Measurements from ENCODE around the gene KCNG2.
"Not testable (repeated sequence)": the region's sequence is repeated elsewhere in the genome, so short reads cannot be mapped to it uniquely, and the experiment has no call there.

Gene KCNG2, protein sequence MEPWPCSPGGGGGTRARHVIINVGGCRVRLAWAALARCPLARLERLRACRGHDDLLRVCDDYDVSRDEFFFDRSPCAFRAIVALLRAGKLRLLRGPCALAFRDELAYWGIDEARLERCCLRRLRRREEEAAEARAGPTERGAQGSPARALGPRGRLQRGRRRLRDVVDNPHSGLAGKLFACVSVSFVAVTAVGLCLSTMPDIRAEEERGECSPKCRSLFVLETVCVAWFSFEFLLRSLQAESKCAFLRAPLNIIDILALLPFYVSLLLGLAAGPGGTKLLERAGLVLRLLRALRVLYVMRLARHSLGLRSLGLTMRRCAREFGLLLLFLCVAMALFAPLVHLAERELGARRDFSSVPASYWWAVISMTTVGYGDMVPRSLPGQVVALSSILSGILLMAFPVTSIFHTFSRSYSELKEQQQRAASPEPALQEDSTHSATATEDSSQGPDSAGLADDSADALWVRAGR

GRCh38 chr18:79797518-79798345, at the start of gene KCNG2:
TSS of gene KCNG2 (plus strand) at chr18:79797938. CDS start at chr18:79863668, 65,730 bp downstream.
- Histone ChIP-seq H3K36me3 (ENCODE audit: insufficient read depth, low read length) (no peaks in the 10 kb centered on the region), H3K27me3 (ENCODE audit: control insufficient read depth in 1 of 2, insufficient read depth in 2 of 2, low read length in 2 of 2) (peaks cover 15 to 48% of the 10 kb centered on the region in 2 donors), H3K9ac (ENCODE audit: low read length) (no peak within 1 kb of the TSS), H3K27ac (ENCODE audit: low read depth, low read length) (no peak within 1 kb of the TSS), H3K9me3 (ENCODE audit: low read length) (no peaks in the 10 kb centered on the region), H3K4me3 (ENCODE audit: low read depth in 1 of 2, low read length in 2 of 2) (peak within 1 kb of the TSS in 1 of 2 donors; percentile 27), H3K4me1 (ENCODE audit: insufficient read depth, low read length) (peaks cover 4% of the 10 kb centered on the region)

GRCh38 chr18:79748321-79749180, 49.2 kb upstream of the KCNG2 start:
- no peak overlapping the region for H3K4me3 ChIP-seq (ENCODE audit: low read depth in 1 of 2, low read length in 2 of 2)
- no peaks in the 10 kb centered on the region for H3K4me1 ChIP-seq (ENCODE audit: insufficient read depth, low read length)
- H3K9ac ChIP-seq (ENCODE audit: low read length) = no peak overlapping the region
- no peaks in the 10 kb centered on the region for H3K9me3 ChIP-seq (ENCODE audit: low read length)
- H3K27ac ChIP-seq (ENCODE audit: low read depth, low read length) = no peak overlapping the region
- H3K27me3 ChIP-seq (ENCODE audit: control insufficient read depth in 1 of 2, insufficient read depth in 2 of 2, low read length in 2 of 2) = no peaks in the 10 kb centered on the region
- no peaks in the 10 kb centered on the region for H3K36me3 ChIP-seq (ENCODE audit: insufficient read depth, low read length)

DNA sequence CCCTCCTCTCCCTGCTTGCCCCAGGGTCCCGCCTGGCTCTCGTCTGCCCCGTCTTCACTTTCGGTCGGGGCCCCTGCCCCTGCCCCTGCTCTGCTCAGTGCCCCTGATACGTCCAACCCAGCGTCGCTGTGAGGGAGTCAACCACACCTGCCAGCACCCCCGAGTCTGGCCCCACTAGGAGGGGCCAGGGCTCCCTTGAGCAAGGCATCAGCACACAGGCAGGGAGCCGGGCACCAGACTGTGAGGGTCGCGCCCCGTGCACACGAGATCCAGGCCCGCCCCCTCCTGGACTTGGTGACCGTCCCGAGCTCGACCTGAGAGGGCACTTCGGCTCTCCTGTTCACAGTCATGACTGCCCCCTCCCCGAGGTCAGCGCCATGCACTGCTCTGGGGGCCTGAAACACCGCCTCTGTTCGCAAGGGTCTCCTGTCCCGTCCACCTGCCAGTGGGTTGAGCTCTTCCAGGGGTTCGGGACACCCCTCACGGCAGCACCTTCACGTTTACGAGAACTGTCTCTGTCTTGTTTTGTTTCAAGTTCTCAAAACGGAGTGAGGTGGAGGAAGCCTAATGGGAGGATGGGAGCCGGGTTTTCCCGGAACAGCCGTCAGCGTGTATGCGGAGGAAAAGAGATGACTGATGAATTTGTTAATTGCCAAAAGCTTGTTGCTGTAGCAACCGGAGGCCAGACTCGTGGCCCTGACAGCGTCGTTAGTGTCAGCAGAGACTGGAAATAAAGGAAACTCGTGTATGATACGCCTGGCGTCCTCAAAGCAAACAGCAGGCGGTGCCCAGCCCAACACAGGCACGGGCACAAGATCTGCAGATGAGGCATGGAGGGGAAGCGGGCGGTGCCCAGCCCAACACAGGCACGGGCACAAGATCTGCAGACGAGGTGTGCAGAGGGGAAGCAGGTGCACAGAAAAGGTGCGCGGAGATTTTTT, 48.2 kb upstream of the KCNG2 start:
- Histone ChIP-seq H3K9me3 (ENCODE audit: low read length) (no peaks in the 10 kb centered on the region), H3K27me3 (ENCODE audit: control insufficient read depth in 1 of 2, insufficient read depth in 2 of 2, low read length in 2 of 2) (no peaks in the 10 kb centered on the region), H3K4me3 (ENCODE audit: low read depth in 1 of 2, low read length in 2 of 2) (no peak overlapping the region), H3K9ac (ENCODE audit: low read length) (no peak overlapping the region), H3K4me1 (ENCODE audit: insufficient read depth, low read length) (no peaks in the 10 kb centered on the region), H3K36me3 (ENCODE audit: insufficient read depth, low read length) (peaks cover 9% of the 10 kb centered on the region), H3K27ac (ENCODE audit: low read depth, low read length) (no peak overlapping the region)

DNA sequence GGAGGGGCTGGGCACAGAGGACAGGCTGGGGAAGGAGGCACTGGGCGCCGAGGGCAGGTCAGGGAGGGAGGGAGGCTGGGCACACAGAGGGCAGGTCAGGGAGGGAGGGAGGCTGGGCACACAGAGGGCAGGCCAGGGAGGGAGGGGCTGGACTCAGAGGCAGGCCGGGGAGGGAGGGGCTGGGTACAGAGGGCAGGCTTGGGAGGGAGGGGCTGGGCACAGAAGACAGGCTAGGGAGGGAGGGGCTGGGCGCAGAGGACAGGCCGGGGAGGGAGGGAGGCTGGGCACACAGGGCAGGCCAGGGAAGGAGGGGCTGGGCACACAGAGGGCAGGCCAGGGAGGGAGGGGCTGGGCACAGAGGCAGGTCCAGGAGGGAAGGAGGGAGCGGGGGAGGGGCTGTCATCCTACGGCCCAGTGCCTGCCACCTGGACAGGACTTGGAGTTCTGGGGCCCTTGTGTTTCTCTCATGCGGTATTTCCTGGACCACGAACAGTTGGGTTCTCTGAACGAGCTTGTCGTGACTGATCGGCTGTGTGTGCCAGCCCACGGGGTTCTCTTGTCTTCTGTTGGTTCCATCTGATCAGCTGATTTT, 46.7 kb upstream of the KCNG2 start:
- peaks cover 14% of the 10 kb centered on the region for H3K36me3 ChIP-seq (ENCODE audit: insufficient read depth, low read length)
- H3K4me1 ChIP-seq (ENCODE audit: insufficient read depth, low read length) = no peaks in the 10 kb centered on the region
- no peaks in the 10 kb centered on the region for H3K27me3 ChIP-seq (ENCODE audit: control insufficient read depth in 1 of 2, insufficient read depth in 2 of 2, low read length in 2 of 2)
- no peak overlapping the region for H3K27ac ChIP-seq (ENCODE audit: low read depth, low read length)
- no peaks in the 10 kb centered on the region for H3K9me3 ChIP-seq (ENCODE audit: low read length)
- H3K9ac ChIP-seq (ENCODE audit: low read length) = no peak overlapping the region
- H3K4me3 ChIP-seq (ENCODE audit: low read depth in 1 of 2, low read length in 2 of 2) = no peak overlapping the region

DNA sequence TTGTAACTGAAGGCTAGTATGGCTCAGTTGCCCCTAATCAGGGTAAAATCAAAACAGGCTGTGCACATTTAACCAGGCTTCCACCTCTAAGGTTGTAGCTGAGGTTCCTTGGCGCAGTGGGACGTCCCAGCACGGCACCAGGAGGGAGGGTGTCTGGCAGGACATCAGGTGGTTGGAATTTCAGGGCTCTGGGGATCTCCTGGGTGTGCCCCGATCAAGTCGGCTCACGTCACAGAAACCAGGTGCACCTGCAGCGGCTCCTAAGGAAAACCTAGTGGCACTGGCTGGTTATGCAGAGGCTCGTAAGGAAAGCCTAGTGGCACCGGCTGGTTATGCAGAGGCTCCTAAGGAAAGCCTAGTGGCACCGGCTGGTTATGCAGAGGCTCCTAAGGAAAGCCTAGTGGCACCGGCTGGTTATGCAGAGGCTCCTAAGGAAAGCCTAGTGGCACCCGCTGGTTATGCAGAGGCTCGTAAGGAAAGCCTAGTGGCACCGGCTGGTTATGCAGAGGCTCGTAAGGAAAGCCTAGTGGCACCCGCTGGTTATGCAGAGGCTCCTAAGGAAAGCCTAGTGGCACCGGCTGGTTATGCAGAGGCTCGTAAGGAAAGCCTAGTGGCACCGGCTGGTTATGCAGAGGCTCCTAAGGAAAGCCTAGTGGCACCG, 45.7 kb upstream of the KCNG2 start:
- peaks cover 14% of the 10 kb centered on the region for H3K36me3 ChIP-seq (ENCODE audit: insufficient read depth, low read length)
- not testable (repeated sequence) for H3K9me3 ChIP-seq (ENCODE audit: low read length); H3K4me3 ChIP-seq (ENCODE audit: low read depth in 1 of 2, low read length in 2 of 2); H3K27ac ChIP-seq (ENCODE audit: low read depth, low read length); H3K27me3 ChIP-seq (ENCODE audit: control insufficient read depth in 1 of 2, insufficient read depth in 2 of 2, low read length in 2 of 2); H3K9ac ChIP-seq (ENCODE audit: low read length); H3K4me1 ChIP-seq (ENCODE audit: insufficient read depth, low read length)

DNA sequence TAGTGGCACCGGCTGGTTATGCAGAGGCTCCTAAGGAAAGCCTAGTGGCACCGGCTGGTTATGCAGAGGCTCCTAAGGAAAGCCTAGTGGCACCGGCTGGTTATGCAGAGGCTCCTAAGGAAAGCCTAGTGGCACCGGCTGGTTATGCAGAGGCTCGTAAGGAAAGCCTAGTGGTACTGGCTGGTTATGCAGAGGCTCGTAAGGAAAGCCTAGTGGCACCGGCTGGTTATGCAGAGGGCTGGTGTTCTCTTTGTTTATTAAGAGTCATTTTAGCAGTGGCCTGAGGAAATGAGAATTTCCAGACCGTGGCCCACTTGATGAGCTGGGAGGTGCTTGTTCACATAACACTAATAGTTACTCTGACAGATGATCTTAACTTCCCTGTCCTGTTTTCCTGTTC, 44.8 kb upstream of the KCNG2 start:
- H3K27ac ChIP-seq (ENCODE audit: low read depth, low read length); H3K9ac ChIP-seq (ENCODE audit: low read length); H3K4me1 ChIP-seq (ENCODE audit: insufficient read depth, low read length); H3K9me3 ChIP-seq (ENCODE audit: low read length); H3K4me3 ChIP-seq (ENCODE audit: low read depth in 1 of 2, low read length in 2 of 2); H3K27me3 ChIP-seq (ENCODE audit: control insufficient read depth in 1 of 2, insufficient read depth in 2 of 2, low read length in 2 of 2): not testable (repeated sequence)
- peaks cover 14% of the 10 kb centered on the region for H3K36me3 ChIP-seq (ENCODE audit: insufficient read depth, low read length)

DNA sequence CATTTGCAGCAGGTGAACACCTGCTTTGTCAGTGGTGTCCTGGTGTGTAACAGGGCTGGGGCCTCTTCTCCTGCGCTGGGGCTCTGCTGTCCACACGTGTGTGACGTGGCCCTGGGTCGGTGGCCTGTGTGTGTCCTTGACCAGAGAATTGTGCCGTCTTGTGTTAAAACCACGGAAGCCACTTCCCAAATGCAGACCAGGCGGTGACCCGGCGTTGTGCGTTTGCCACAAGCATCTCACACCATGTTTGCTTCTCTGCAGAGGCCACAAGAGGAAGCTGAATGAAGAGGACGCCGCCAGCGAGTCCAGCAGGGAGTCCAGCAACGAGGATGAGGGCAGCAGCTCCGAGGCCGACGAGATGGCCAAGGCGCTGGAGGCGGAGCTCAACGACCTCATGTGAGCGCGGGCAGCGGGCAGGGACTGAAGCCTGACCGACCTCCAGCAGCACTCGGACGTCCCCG, 44.3 kb upstream of the KCNG2 start:
- Histone ChIP-seq H3K36me3 (ENCODE audit: insufficient read depth, low read length) (peaks cover 14% of the 10 kb centered on the region), H3K27ac (ENCODE audit: low read depth, low read length) (no peak overlapping the region), H3K9ac (ENCODE audit: low read length) (no peak overlapping the region), H3K4me1 (ENCODE audit: insufficient read depth, low read length) (no peaks in the 10 kb centered on the region), H3K27me3 (ENCODE audit: control insufficient read depth in 1 of 2, insufficient read depth in 2 of 2, low read length in 2 of 2) (no peaks in the 10 kb centered on the region), H3K4me3 (ENCODE audit: low read depth in 1 of 2, low read length in 2 of 2) (no peak overlapping the region), H3K9me3 (ENCODE audit: low read length) (no peaks in the 10 kb centered on the region)

GRCh38 chr18:79754022-79754761, 43.5 kb upstream of the KCNG2 start:
- H3K27me3 ChIP-seq (ENCODE audit: control insufficient read depth in 1 of 2, insufficient read depth in 2 of 2, low read length in 2 of 2) = no peaks in the 10 kb centered on the region
- no peaks in the 10 kb centered on the region for H3K9me3 ChIP-seq (ENCODE audit: low read length)
- no peak overlapping the region for H3K4me3 ChIP-seq (ENCODE audit: low read depth in 1 of 2, low read length in 2 of 2)
- H3K9ac ChIP-seq (ENCODE audit: low read length) = no peak overlapping the region
- peaks cover 14% of the 10 kb centered on the region for H3K36me3 ChIP-seq (ENCODE audit: insufficient read depth, low read length)
- H3K4me1 ChIP-seq (ENCODE audit: insufficient read depth, low read length) = no peaks in the 10 kb centered on the region
- H3K27ac ChIP-seq (ENCODE audit: low read depth, low read length) = no peak overlapping the region

DNA sequence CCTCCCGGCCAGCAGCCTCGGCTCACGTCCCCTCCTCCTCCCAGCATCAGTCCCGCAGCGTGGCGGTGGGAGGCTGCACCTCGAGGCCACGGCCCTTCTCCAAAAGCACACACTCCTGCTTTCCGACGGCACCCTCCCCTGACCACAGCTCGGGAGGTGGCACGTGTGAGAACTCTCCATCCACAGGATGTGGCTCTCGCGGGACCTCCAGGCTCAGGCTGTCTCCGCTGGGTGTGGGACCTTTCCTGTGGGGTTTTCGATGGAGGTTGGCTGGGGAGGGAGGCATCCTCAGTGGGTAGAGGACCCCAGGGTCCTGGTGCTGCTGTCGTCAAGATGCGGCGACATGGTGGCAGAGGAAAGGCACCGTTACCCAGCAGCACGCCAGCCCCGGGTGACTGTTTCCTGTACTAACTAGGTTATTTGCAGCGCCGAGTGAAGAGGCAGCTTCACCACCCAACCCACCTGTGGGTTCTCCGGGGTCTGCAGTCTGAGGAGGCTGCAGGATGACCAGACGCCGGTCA, 42.8 kb upstream of the KCNG2 start:
- Histone ChIP-seq H3K9ac (ENCODE audit: low read length) (no peak overlapping the region), H3K27me3 (ENCODE audit: control insufficient read depth in 1 of 2, insufficient read depth in 2 of 2, low read length in 2 of 2) (no peaks in the 10 kb centered on the region), H3K4me1 (ENCODE audit: insufficient read depth, low read length) (no peaks in the 10 kb centered on the region), H3K27ac (ENCODE audit: low read depth, low read length) (no peak overlapping the region), H3K36me3 (ENCODE audit: insufficient read depth, low read length) (peaks cover 14% of the 10 kb centered on the region), H3K9me3 (ENCODE audit: low read length) (no peaks in the 10 kb centered on the region), H3K4me3 (ENCODE audit: low read depth in 1 of 2, low read length in 2 of 2) (no peak overlapping the region)

Data from muscle layer of colon (tissue), 2 donors.